Measurements from ENCODE around the gene ELP6.

DNA sequence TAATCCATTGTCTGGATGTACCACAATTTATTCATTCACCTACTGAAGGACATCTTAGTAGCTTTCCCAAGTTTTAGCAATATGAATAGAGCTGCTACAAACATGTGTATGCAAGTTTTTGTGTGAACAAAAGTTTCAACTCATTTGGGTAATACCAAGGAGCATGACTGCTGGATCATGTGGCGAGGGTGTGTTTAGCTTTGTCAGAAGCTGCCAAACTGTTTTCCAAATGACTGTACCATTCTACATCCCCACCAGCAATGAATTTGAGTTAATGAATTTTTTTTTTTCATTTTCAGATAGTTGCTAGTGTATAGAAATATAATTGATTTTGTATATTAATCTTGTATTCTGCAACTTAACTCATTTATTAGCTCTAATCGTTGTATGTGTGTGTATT, 20.0 kb upstream of the ELP6 start:
- no peak for TF ChIP-seq POLR2AphosphoS5 (IDR thresholded peaks at IDR 0.05; ENCODE audit: low read depth, low read length)
- no peak for TF ChIP-seq SIN3A (IDR thresholded peaks at IDR 0.05; ENCODE audit: borderline replicate concordance, insufficient read depth, low read length)

All from PFSK-1 (cell line).